Sigmoid colon (tissue), 7 donors: Measurements from ENCODE around the gene LBX2. TPM values are rescaled to one million over a fixed set of nuclear protein-coding genes. Genes with fewer than 3 reads are reported as not detected.
A peak's percentile ranks its signal among the peaks of the same experiment; 100 is the strongest.
"Not testable (repeated sequence)": the region's sequence is repeated elsewhere in the genome, so short reads cannot be mapped to it uniquely, and the experiment has no call there.

Experiments used
- DNase-seq: peaks from one replicate; pipeline ENCODE4 v3.0.0-alpha.2; 2019
- H3K27ac ChIP-seq, 4 donors: fragments of 200-600 bp; sonication (generic); one replicate each; pipeline ENCODE4 v1.5.1; 2016 to 2019; ENCODE audit warnings: mild to moderate bottlenecking in 1 of 4
- H3K27me3 ChIP-seq, 3 donors: fragments of 200-600 bp; sonication (generic); one replicate each; pipeline ENCODE4 v1.5.1; 2019; ENCODE audit warnings: mild to moderate bottlenecking in 1 of 3
- H3K36me3 ChIP-seq, 4 donors: fragments of 200-600 bp; sonication (generic); one replicate each; pipeline ENCODE4 v1.5.1; 2016 to 2019
- H3K4me1 ChIP-seq, 4 donors: fragments of 200-600 bp; sonication (generic); one replicate each; pipeline ENCODE4 v1.5.1; 2017 to 2019
- H3K4me3 ChIP-seq, 4 donors: fragments of 200-600 bp; sonication (generic); one replicate each; pipeline ENCODE4 v1.5.1; 2017 to 2019; ENCODE audit warnings: mild to moderate bottlenecking in 2 of 4, moderate library complexity in 1 of 4
- H3K9me3 ChIP-seq, 4 donors: fragments of 200-600 bp in 3 of 4; sonication (generic) in 3 of 4; one replicate each; pipeline versions ENCODE4 v1.5.1 to v1.6.1; 2013 to 2019
- CTCF ChIP-seq, 4 experiments: fragments of 450-650 bp in 3 of 4; fragments of 200-600 bp in 1 of 4; IDR thresholded peaks; one replicate each; pipeline ENCODE4 v1.5.1; 2016 to 2019; ENCODE audit warnings: antibody characterized with exemption in 4 of 4, mild to moderate bottlenecking in 3 of 4, moderate library complexity in 2 of 4
- EP300 ChIP-seq, 4 donors: sonication (generic); formaldehyde crosslinking; IDR thresholded peaks; one replicate each; pipeline ENCODE4 v1.6.1; 2017; ENCODE audit warnings: antibody characterized with exemption in 4 of 4
- POLR2A ChIP-seq, 2 donors: fragments of 450-650 bp; IDR thresholded peaks; one replicate each; pipeline ENCODE4 v1.6.1; 2016; ENCODE audit warnings: antibody characterized with exemption in 2 of 2, mild to moderate bottlenecking in 2 of 2, moderate library complexity in 2 of 2
- POLR2AphosphoS5 ChIP-seq, 4 donors: sonication (generic); formaldehyde crosslinking; IDR thresholded peaks; one replicate each; pipeline ENCODE4 v1.6.1; 2017; ENCODE audit warnings: antibody characterized with exemption in 4 of 4
- WGBS, 2 donors: extraction: QIAGEN DNeasy Blood & Tissue Kit; methylation state at CpG; one replicate each; pipeline ENCODE4 v1.1.7; 2013; 5-methylcytosine and 5-hydroxymethylcytosine counted together
- intact Hi-C: fragments of 100-400 bp; cut with DNase I; formaldehyde crosslinking; loops from one replicate; pipeline ENCODE4 v1.15.1; 2023
- polyA plus RNA-seq, 3 donors: library from polyadenylated mRNA; stranded (reverse); fragments of 200-250 nt; gene quantifications; one replicate each; pipeline ENCODE4 v1.2.3, GENCODE V29; 2013
- total RNA-seq, 4 donors: library from RNA; depleted of rRNA; stranded (reverse); fragments of >200 nt; gene quantifications; one replicate each; pipeline ENCODE4 v1.1.0, GENCODE V29; 2016
- donor health status: healthy with polysubstance abuse.
- donor health status: Bipolar disorder and iron deficiency.
- donor health status: healthy.

LBX2 gene
- total and polyA plus RNA-seq, 7 donors = 0.99 to 2.4 (median 1.6) TPM; not detected in 3

- no peak overlapping the region for H3K27ac ChIP-seq
- DNase-seq = no peak
- H3K4me3 ChIP-seq = no peak overlapping the region
- intact Hi-C loops = no loop called here
- TF ChIP-seq CTCF (IDR thresholded peaks at IDR 0.05) (no peak), POLR2AphosphoS5 (IDR thresholded peaks at IDR 0.05) (no peak), POLR2A (IDR thresholded peaks at IDR 0.05) (no peak), EP300 (IDR thresholded peaks at IDR 0.05) (no peak)
- H3K36me3 ChIP-seq = peaks cover 0 to 74% (median 43%) of the 10 kb centered on the region in 4 donors
- H3K4me1 ChIP-seq = no peaks in the 10 kb centered on the region
- 92 to 95% methylated on average over 12 of the region's 12 CpGs for WGBS, 2 donors
- peaks cover 0 to 3% (median 0%) of the 10 kb centered on the region in 3 donors for H3K27me3 ChIP-seq
- H3K9me3 ChIP-seq = no peaks in the 10 kb centered on the region
These were observed 7.5 kb downstream of the LBX2 start for GRCh38 chr2:74491648-74492544.

DNA sequence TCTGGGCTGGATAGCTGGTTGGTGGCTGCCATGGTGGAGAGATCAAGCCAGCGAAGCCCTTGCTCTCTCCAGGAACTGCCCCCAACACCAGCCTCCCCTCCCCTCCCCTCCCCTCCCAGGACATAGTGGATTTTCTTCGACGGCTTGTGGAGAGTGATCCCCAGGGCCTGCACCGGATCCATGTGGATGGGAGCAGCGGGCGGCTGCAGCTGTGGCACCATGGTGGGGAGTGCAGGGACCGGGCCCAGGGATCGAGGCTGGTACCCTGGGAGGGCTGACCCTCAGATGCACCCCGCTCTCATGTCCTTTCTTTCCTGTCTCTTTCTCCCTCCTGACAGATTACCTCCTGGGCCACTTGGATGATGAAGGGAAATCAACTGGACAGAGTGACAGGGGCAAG lies 9.5 kb downstream of the LBX2 start:
- TF ChIP-seq CTCF (IDR thresholded peaks at IDR 0.05) (no peak), POLR2AphosphoS5 (IDR thresholded peaks at IDR 0.05) (no peak), POLR2A (IDR thresholded peaks at IDR 0.05) (no peak), EP300 (IDR thresholded peaks at IDR 0.05) (no peak)
- intact Hi-C loops = no loop called here
- Histone ChIP-seq H3K4me1 (no peaks in the 10 kb centered on the region), H3K4me3 (no peak overlapping the region), H3K36me3 (peaks cover 0 to 94% (median 46%) of the 10 kb centered on the region in 4 donors), H3K27ac (no peak overlapping the region), H3K27me3 (no peaks in the 10 kb centered on the region), H3K9me3 (no peaks in the 10 kb centered on the region)
- WGBS, 2 donors = 95 to 97% methylated on average over 9 of the region's 9 CpGs
- no peak for DNase-seq

- Histone ChIP-seq H3K36me3 (peaks cover 0 to 88% (median 46%) of the 10 kb centered on the region in 4 donors), H3K27ac (no peak overlapping the region), H3K4me1 (peaks cover 0 to 8% (median 5%) of the 10 kb centered on the region in 4 donors), H3K9me3 (no peaks in the 10 kb centered on the region), H3K4me3 (no peak overlapping the region), H3K27me3 (no peaks in the 10 kb centered on the region)
- intact Hi-C loops = no loop called here
- TF ChIP-seq POLR2A (IDR thresholded peaks at IDR 0.05) (no peak), CTCF (IDR thresholded peaks at IDR 0.05) (no peak), POLR2AphosphoS5 (IDR thresholded peaks at IDR 0.05) (no peak), EP300 (IDR thresholded peaks at IDR 0.05) (no peak)
- WGBS, 2 donors = 94 to 96% methylated on average over 9 of the region's 9 CpGs
- DNase-seq = no peak
These were observed 10.5 kb downstream of the LBX2 start for GRCh38 chr2:74488643-74489481.

DNA sequence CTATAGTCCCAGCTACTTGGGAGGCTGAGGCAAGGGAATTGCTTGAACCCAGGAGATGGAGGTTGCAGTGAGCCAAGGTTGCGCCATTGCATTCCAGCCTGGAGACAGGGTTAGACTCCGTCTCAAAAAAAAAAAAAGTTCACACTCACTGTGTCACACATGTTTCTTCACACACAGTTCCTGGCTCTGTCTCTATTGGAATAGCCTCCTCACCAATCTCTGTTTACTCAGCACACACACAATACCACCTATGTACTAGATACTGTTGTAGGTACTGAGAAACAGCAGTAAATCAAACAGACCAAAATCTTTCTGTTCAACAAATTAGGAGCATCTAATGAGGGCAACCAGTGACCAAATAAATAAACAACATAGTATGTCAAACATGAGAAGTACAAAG lies 13.3 kb downstream of the LBX2 start:
- H3K27me3 ChIP-seq = no peaks in the 10 kb centered on the region
- no peak overlapping the region for H3K27ac ChIP-seq
- intact Hi-C loops = no loop called here
- 94 to 97% methylated on average over 2 of the region's 2 CpGs for WGBS, 2 donors
- H3K4me3 ChIP-seq = no peak overlapping the region
- DNase-seq = no peak
- peaks cover 0 to 27% (median 21%) of the 10 kb centered on the region in 4 donors for H3K4me1 ChIP-seq
- H3K9me3 ChIP-seq = no peaks in the 10 kb centered on the region
- peaks cover 0 to 61% (median 25%) of the 10 kb centered on the region in 4 donors for H3K36me3 ChIP-seq
- TF ChIP-seq POLR2A (IDR thresholded peaks at IDR 0.05) (no peak), CTCF (IDR thresholded peaks at IDR 0.05) (no peak), EP300 (IDR thresholded peaks at IDR 0.05) (no peak), POLR2AphosphoS5 (IDR thresholded peaks at IDR 0.05) (no peak)

GRCh38 chr2:74483675-74484164 lies 15.7 kb downstream of the LBX2 start:
- H3K27ac ChIP-seq = peak overlapping the region; percentile 87 to 92 (median 90)
- intact Hi-C loops = loop anchor here (1.0 to 2.0 kb wide), 4 partner anchors 24 to 104 kb away; partner anchors contain the start of genes AUP1, DOK1, HTRA2 and PCGF1

More at GRCh38 chr2:74483675-74484164, 15.7 kb downstream of the LBX2 start:
- Histone ChIP-seq H3K36me3 (peaks cover 0 to 58% (median 11%) of the 10 kb centered on the region in 4 donors), H3K4me3 (peak overlapping the region; percentile 62 to 79 (median 76)), H3K4me1 (peaks cover 0 to 33% (median 28%) of the 10 kb centered on the region in 4 donors)
- not testable (repeated sequence) for DNase-seq, H3K27me3 ChIP-seq, H3K9me3 ChIP-seq
- 84 to 86% methylated on average over 19 of the region's 19 CpGs for WGBS, 2 donors
